Nephron progenitor cell (in vitro differentiated cells): Measurements from ENCODE around the gene MAPKAPK3.

Source experiments
- DNase-seq: peaks from one replicate; pipeline ENCODE4 v3.0.0; 2021
- H3K27ac Mint-ChIP-seq: 2 replicates; pipeline ENCODE4 v1.8.0; 2021; ENCODE audit warnings: mild to moderate bottlenecking, moderate library complexity, mixed read lengths
- H3K27me3 Mint-ChIP-seq: 2 replicates; pipeline ENCODE4 v1.8.0; 2021; ENCODE audit warnings: mild to moderate bottlenecking, low read depth, mixed read lengths; ENCODE audit not compliant: poor library complexity
- H3K36me3 Mint-ChIP-seq: 2 replicates; pipeline ENCODE4 v1.8.0; 2021; ENCODE audit warnings: low read depth, mixed read lengths
- H3K4me1 Mint-ChIP-seq: 2 replicates; pipeline ENCODE4 v1.8.0; 2021; ENCODE audit warnings: mixed read lengths
- H3K4me3 Mint-ChIP-seq: 2 replicates; pipeline ENCODE4 v1.8.0; 2021; ENCODE audit warnings: mild to moderate bottlenecking, moderate library complexity, mixed read lengths
- H3K9me3 Mint-ChIP-seq: 2 replicates; pipeline ENCODE4 v1.8.0; 2021; ENCODE audit warnings: mild to moderate bottlenecking, moderate library complexity, mixed read lengths
- CTCF ChIP-seq: fragments of 200-600 bp; sonication (generic); IDR thresholded peaks from 2 replicates; pipeline ENCODE4 v1.5.0; 2021; ENCODE audit warnings: antibody characterized with exemption

MAPKAPK3 gene

GRCh38 chr3:50612234-50612882 is 4.6 kb upstream of the MAPKAPK3 start:
- no peak for TF ChIP-seq CTCF
- Mint-ChIP-seq H3K4me1 (peaks cover 55% of the 10 kb centered on the region), H3K27ac (peak overlapping the region; percentile 69), H3K27me3 (peaks cover 36% of the 10 kb centered on the region), H3K9me3 (no peaks in the 10 kb centered on the region), H3K36me3 (no peaks in the 10 kb centered on the region), H3K4me3 (peak overlapping the region; percentile 85)
- DNase-seq = no peak

- Mint-ChIP-seq H3K27ac (no peak overlapping the region), H3K27me3 (peaks cover 36% of the 10 kb centered on the region), H3K36me3 (no peaks in the 10 kb centered on the region), H3K4me3 (peak overlapping the region; percentile 85), H3K4me1 (peaks cover 55% of the 10 kb centered on the region), H3K9me3 (no peaks in the 10 kb centered on the region)
- DNase-seq = no peak
- TF ChIP-seq CTCF = no peak
Measured at GRCh38 chr3:50612970-50613846, 3.7 kb upstream of the MAPKAPK3 start.

DNA sequence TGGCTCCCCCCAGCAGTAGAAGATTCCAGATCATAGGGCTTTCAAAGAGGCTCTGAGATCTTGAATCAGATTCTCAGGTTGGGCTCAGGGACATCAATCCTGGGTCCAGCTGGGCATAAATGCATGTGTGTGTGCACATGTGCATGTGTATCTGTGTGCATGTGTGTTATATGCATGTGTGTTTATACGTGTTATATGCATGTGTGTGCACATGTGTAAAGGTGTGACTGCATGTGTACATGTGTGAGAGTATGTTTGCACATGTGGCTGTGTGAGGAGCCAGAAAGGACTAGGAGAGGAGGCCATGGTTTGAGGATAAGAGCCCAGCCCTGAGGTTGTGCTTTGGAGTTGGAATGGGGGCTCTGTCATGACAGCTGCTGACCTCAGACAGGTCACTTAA is 1.8 kb upstream of the MAPKAPK3 start:
- H3K27ac Mint-ChIP-seq = no peak overlapping the region
- peaks cover 27% of the 10 kb centered on the region for H3K27me3 Mint-ChIP-seq
- H3K36me3 Mint-ChIP-seq = no peaks in the 10 kb centered on the region

GRCh38 chr3:50616003-50616769 is 765 bp upstream of the MAPKAPK3 start:
- Mint-ChIP-seq H3K36me3 (no peaks in the 10 kb centered on the region), H3K4me3 (peak overlapping the region; percentile 81), H3K27ac (peak overlapping the region; percentile 88), H3K27me3 (peaks cover 27% of the 10 kb centered on the region), H3K4me1 (peaks cover 41% of the 10 kb centered on the region), H3K9me3 (no peaks in the 10 kb centered on the region)
- peak; percentile 99 for TF ChIP-seq CTCF
- DNase-seq = peak; percentile 86

More for the DNA sequence above, 1.8 kb upstream of the MAPKAPK3 start:
- H3K4me1 Mint-ChIP-seq = peaks cover 45% of the 10 kb centered on the region
- TF ChIP-seq CTCF = no peak
- DNase-seq = no peak
- no peaks in the 10 kb centered on the region for H3K9me3 Mint-ChIP-seq
- no peak overlapping the region for H3K4me3 Mint-ChIP-seq

GRCh38 chr3:50616770-50617095 is 218 bp upstream of the MAPKAPK3 start:
- Mint-ChIP-seq H3K27ac (peak overlapping the region; percentile 88), H3K4me3 (peak overlapping the region; percentile 81)

More at GRCh38 chr3:50616770-50617095, 218 bp upstream of the MAPKAPK3 start:
- Mint-ChIP-seq H3K9me3 (no peaks in the 10 kb centered on the region), H3K36me3 (no peaks in the 10 kb centered on the region), H3K27me3 (peaks cover 27% of the 10 kb centered on the region), H3K4me1 (peaks cover 39% of the 10 kb centered on the region)
- DNase-seq = peak; percentile 94
- TF ChIP-seq CTCF = no peak
